ENCODE results near the gene CABLES1.

CABLES1 gene

DNA sequence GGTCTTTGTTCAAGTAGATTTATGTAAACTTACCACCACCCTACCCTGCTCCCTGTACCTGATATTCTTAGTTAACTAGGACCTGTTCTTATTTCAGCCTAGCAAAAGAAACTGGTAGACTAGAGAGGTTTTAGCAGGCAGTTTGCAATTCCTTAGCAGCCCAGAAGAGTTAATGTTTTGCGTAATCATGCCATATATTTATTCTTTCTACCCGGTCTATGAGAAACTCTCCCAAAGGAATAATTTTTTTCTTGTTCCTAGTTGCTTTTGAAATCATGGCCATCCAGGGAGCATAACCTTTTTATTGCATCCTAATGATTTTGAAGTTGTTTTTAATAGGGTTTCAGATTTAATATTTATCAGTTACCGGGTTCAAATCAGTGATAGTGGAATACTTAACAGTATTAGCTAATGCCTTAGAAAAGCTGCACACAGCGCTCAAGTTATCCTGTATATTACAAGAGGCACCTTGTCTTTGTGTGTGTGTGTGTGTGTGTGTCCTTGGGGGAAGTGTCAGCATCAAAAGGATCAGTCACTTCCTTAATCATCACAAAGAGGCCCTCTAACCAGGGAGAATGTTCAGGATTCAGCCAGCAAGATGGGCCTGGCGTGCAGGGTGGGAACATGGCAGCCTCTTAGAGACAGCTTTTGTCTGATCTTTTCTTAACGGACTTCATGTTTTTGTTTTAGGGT, 52.9 kb downstream of the CABLES1 start:
- TF ChIP-seq, protein P1, sequence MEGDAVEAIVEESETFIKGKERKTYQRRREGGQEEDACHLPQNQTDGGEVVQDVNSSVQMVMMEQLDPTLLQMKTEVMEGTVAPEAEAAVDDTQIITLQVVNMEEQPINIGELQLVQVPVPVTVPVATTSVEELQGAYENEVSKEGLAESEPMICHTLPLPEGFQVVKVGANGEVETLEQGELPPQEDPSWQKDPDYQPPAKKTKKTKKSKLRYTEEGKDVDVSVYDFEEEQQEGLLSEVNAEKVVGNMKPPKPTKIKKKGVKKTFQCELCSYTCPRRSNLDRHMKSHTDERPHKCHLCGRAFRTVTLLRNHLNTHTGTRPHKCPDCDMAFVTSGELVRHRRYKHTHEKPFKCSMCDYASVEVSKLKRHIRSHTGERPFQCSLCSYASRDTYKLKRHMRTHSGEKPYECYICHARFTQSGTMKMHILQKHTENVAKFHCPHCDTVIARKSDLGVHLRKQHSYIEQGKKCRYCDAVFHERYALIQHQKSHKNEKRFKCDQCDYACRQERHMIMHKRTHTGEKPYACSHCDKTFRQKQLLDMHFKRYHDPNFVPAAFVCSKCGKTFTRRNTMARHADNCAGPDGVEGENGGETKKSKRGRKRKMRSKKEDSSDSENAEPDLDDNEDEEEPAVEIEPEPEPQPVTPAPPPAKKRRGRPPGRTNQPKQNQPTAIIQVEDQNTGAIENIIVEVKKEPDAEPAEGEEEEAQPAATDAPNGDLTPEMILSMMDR (conservative IDR thresholded peaks at IDR 0.05; ENCODE audit: low read length), result no peak
- no peak for DNase-seq (ENCODE audit: low read depth)
- no peak overlapping the region for H3K4me3 ChIP-seq (ENCODE audit: low read length)

DNA sequence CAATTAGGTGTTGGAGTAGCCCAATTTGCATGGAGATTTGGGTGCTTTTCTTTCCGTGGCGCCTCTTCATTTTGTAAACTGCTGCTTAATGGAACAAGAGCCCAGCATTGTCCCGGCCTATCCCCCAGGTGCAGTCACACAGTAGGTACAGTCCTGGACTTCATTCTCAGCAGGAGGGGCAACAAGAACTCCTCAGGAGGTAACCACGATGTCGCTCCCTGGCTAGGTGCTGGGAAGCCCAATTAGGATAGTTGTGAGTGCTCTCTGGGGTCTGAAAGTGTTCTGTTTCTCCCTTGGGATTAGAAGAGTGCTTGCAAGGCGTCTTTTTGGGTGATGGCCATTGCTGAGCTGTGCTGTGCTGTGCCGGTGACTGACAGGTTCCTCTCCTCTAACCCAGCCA, 53.8 kb downstream of the CABLES1 start:
- H3K4me3 ChIP-seq (ENCODE audit: low read length), result no peak overlapping the region

GRCh38 chr18:23189768-23190661, 54.7 kb downstream of the CABLES1 start:
- no peak overlapping the region for H3K4me3 ChIP-seq (ENCODE audit: low read length)
- no peak for DNase-seq (ENCODE audit: low read depth)
- TF ChIP-seq, protein P1 (conservative IDR thresholded peaks at IDR 0.05; ENCODE audit: low read length), result no peak

More for the DNA sequence above, 53.8 kb downstream of the CABLES1 start:
- DNase-seq (ENCODE audit: low read depth), result no peak
- TF ChIP-seq, protein P1 (conservative IDR thresholded peaks at IDR 0.05; ENCODE audit: low read length), result no peak

DNA sequence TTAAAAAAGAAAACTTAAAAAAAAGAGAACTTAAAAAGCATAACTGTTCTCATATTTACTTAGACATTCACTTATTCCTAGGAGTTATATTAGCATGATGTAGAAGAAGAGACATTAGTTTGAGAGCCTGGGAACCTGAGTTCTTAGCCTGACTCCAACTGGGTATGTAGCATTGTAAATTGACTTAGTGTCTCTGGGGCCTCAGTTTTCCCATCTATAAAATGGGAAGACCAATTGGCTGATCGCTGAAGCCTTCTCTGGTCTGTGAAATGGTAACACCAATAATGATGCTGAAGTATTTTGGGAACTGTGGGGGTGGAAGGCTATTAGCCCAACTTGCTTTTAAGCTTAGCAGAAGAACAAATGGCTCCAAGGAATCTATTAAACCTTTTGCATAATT, 55.9 kb downstream of the CABLES1 start:
- no peak overlapping the region for H3K4me3 ChIP-seq (ENCODE audit: low read length)
- TF ChIP-seq, protein P1 (conservative IDR thresholded peaks at IDR 0.05; ENCODE audit: low read length), result no peak
- no peak for DNase-seq (ENCODE audit: low read depth)

GRCh38 chr18:23193742-23194141, 58.5 kb downstream of the CABLES1 start:
- TF ChIP-seq, protein P1 (conservative IDR thresholded peaks at IDR 0.05; ENCODE audit: low read length), result no peak
- H3K4me3 ChIP-seq (ENCODE audit: low read length), result no peak overlapping the region
- DNase-seq (ENCODE audit: low read depth), result no peak

GRCh38 chr18:23194155-23194996, 59.1 kb downstream of the CABLES1 start:
- TF ChIP-seq, protein P1 (conservative IDR thresholded peaks at IDR 0.05; ENCODE audit: low read length), result no peak
- DNase-seq (ENCODE audit: low read depth), result peak; percentile 51
- H3K4me3 ChIP-seq (ENCODE audit: low read length), result peak overlapping the region; percentile 26
